GM18861 (cell line): ENCODE measurements around the gene TNNI3.
"Not testable (repeated sequence)": the region's sequence is repeated elsewhere in the genome, so short reads cannot be mapped to it uniquely, and the experiment has no call there.

Experiments used
- ATAC-seq: cut with Tn5 transposase; IDR thresholded peaks from one replicate; pipeline ENCODE4 v1.9.1; 2021; ENCODE audit not compliant: unreplicated experiment

Gene TNNI3

DNA sequence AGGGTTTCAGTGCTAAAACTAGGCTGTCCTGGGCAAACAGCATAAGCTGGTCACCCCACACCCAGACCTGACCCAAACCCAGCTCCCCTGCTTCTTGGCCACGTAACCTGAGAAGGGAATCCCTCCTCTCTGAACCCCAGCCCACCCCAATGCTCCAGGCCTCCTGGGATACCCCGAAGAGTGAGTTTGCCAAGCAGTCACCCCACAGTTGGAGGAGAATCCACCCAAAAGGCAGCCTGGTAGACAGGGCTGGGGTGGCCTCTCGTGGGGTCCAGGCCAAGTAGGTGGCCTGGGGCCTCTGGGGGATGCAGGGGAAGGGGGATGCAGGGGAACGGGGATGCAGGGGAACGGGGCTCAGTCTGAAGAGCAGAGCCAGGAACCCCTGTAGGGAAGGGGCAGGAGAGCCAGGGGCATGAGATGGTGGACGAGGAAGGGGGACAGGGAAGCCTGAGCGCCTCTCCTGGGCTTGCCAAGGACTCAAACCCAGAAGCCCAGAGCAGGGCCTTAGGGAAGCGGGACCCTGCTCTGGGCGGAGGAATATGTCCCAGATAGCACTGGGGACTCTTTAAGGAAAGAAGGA lies 42.9 kb downstream of the TNNI3 start:
- no peak for ATAC-seq

GRCh38 chr19:55113570-55114039 lies 43.9 kb downstream of the TNNI3 start:
- ATAC-seq, result no peak

DNA sequence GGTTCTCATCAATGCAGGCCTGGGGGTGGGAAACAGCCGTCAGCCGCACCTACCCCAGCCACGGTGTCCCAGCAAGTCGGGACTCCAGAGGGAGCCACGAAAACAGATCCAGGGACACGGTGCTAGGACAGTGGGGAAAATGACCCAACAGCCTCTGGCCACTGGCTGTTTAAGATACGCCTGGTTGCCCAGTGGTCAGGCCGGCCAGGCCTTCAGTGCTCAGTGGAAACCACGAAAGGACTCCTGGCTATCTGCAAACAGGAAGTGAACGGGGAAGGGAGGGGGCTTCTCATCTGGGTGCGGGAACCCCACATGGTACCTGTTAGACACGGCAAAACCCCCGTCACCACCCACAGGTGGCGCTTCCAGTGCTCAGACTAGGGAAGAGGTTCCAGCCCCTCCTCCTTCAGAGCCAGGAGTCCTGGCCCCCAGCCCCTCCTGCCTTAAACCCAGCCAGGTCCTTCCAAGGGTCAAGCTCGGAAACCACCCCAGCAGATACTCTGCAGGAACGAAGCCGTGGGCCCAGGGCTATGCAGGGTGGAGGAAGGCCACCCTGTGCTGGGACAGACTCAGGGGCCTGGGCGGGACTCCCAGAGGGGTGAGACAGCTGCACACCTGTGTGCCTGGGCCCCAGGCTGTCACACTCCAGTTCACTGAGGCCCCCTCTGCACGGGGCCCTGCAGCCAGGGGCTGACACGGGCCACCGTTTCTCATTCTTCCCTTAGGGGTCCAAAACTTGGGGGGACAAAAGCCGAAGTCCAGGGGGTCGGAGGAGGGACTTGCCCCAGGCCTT lies 44.6 kb downstream of the TNNI3 start:
- no peak for ATAC-seq

DNA sequence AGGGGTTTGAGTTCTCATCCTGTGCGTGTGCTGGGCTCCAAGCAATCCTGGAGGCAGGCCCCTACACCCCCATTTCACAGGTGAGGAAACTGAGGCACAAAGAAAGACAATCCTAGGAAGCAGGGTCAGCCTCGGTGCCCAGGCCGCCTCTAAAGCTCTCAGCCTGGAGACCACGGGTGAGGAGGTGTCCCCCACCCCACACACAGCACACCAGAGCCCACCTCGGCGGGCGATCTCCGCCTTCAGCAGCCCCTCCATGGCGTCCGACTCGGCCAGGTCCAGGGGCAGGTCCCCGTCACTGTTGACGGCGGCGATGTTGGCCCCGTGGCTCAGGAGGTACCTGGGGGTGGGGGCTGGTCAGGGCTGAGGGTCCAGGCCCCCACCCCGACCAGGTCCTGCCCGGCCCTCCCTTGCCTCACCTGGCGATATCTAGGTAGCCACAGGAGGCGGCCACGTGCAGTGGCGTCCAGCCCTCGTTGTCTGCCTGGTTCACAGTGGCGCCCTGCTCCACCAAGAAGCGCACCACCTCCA lies 45.2 kb downstream of the TNNI3 start:
- ATAC-seq, result no peak

DNA sequence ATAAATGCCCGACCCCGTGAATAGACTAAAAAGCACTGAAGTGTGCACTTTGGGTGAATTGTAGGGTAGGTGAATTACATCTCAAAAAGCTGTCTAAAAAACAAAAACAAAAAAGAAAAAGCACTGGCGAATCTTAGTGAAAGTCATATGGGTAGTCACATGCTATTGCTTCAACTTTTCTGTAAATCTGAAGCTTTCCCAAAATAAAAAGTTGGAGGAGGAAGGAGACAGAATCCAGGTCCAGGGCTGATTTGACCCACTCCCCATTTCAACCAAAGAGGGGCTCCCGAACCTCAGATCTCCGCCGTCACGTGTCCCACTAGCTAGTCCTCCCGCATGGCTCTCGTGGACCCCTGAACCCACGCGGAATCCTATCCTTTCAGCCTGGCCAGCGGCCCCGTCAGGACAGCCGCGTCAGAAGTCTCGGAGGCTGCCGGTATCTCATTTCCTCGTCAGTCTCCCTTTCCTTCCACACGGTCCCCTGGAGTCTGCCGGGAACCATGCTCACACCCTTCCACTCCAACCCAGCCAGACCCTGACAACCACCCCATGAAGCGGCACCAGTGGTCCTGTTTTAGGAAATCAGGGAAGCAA lies 46.2 kb downstream of the TNNI3 start:
- no peak for ATAC-seq

DNA sequence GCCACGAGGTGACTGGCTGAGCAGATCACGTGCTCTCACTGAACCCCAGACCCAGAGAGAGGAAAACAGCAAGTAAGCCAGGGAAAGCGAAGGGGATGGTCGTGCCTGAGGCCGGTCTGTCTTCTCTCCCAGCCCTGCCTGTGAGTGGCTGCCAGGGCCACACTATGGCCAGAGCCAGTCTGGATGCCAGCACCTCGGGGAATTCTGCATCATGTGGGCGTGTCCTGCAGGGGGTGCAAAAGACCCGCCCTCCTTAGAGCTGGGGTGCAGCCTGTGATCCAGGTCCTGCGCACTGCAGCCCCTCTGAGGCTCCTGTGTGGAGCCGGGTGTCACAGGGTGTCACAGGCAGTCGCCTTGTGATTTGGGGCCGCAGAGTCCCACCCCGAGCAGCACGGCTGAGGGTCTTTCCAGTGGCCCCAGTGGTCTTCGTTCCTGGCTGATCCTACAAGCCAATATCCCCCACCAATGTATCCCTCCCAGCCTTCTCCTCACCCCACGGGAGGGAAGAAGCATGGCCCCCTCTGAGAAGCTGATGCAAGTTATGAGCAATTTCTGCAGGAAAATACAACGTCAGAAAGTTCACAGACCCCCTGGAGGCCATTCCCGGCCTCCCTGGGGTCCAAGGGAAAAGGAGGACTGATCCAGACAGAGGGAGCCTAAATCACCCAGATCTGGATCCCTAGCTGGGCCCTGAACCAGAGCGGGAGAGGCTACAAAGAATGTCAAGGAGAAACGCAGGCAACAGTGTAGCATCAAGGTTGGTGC lies 47.8 kb downstream of the TNNI3 start:
- no peak for ATAC-seq

- not testable (repeated sequence) for ATAC-seq
Observed at GRCh38 chr19:55107252-55107651, 50.3 kb downstream of the TNNI3 start.

DNA sequence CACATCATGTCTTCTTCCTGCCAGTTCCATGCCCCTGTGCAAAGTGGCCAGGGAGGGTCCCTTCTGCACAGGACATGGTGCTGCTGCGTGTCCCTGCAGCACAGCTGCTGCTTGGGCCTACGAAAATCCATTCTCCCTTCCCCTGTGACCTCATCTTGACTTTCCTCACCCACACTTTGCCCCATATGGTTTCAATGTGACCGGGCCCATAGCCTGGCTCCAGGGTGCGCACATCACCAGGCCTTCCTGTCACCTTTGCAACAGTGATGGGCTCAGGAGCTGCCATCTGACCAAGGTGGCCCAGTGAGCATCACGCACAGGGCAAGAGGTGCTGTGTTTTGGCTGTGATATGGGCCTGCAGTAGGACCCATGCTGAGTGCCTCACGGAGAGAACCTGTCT lies 50.9 kb downstream of the TNNI3 start:
- ATAC-seq, result no peak

- no peak for ATAC-seq
Observed at GRCh38 chr19:55105237-55105636, 52.3 kb downstream of the TNNI3 start.

DNA sequence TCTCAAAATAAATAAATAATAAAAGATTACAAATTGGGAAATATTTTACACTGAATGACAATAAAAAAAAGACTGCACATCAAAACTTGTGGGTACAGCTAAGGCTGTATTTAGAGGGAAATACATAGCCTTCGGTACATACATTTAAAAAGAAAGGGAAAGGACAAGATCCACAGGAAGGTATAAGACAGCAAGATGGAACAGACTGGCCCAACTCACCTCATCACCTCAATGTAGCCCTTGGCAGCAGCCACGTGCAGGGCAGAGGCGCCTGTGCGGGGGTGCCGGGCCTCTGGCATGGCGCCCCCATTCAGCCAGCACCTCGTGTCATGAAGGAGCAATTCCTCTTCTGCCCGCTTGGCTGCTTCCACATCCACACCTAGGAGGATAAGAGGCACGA lies 54.3 kb downstream of the TNNI3 start:
- ATAC-seq, result no peak
